ENCODE data around the gene ADNP.

The ADNP gene

GRCh38 chr20:50932016-50932485 lies 814 bp upstream of the ADNP start:
- DNase-seq: no peak

- no peak for DNase-seq
These were observed 296 bp downstream of the ADNP start for GRCh38 chr20:50930976-50931305.

- no peak for DNase-seq
These were observed 880 bp downstream of the ADNP start for GRCh38 chr20:50930139-50930975.

GRCh38 chr20:50929299-50930138 lies 1.7 kb downstream of the ADNP start:
- peak; percentile 97 for DNase-seq

GRCh38 chr20:50928469-50928868 lies 2.8 kb downstream of the ADNP start:
- DNase-seq: peak; percentile 18

- DNase-seq: no peak
These were observed 4.7 kb downstream of the ADNP start for GRCh38 chr20:50926530-50926929.

- DNase-seq: no peak
These were observed 6.8 kb downstream of the ADNP start for GRCh38 chr20:50924261-50924920.

- no peak for DNase-seq
These were observed 9.3 kb downstream of the ADNP start for GRCh38 chr20:50921803-50922501.

GRCh38 chr20:50920997-50921396 lies 10.2 kb downstream of the ADNP start:
- peak; percentile 31 for DNase-seq

- no peak for DNase-seq
These were observed 11.7 kb downstream of the ADNP start for GRCh38 chr20:50919567-50919966.

GRCh38 chr20:50918403-50918802 lies 12.8 kb downstream of the ADNP start:
- no peak for DNase-seq

- no peak for DNase-seq
These were observed 14.3 kb downstream of the ADNP start for GRCh38 chr20:50916934-50917333.

- DNase-seq: no peak
These were observed 15.0 kb downstream of the ADNP start for GRCh38 chr20:50916257-50916656.

GRCh38 chr20:50915424-50915823 lies 15.8 kb downstream of the ADNP start:
- DNase-seq: no peak

- peak; percentile 73 for DNase-seq
These were observed 17.4 kb downstream of the ADNP start for GRCh38 chr20:50913690-50914375.

- DNase-seq: peak; percentile 43
These were observed 19.5 kb downstream of the ADNP start for GRCh38 chr20:50911716-50912115.

- DNase-seq: no peak
These were observed 20.2 kb downstream of the ADNP start for GRCh38 chr20:50911030-50911429.

- DNase-seq: no peak
These were observed 21.8 kb downstream of the ADNP start for GRCh38 chr20:50909413-50909812.

GRCh38 chr20:50904067-50904570 lies 27.1 kb downstream of the ADNP start:
- no peak for DNase-seq

GRCh38 chr20:50903353-50904051 lies 27.7 kb downstream of the ADNP start:
- DNase-seq: no peak

GRCh38 chr20:50901301-50901700 lies 29.9 kb downstream of the ADNP start:
- no peak for DNase-seq
